HepG2 (cell line): ENCODE measurements around the gene SPART. TPM values are rescaled to one million over a fixed set of nuclear protein-coding genes. Genes with fewer than 3 reads are reported as not detected.
A peak's percentile ranks its signal among the peaks of the same experiment; 100 is the strongest.

Source experiments
- BCL6 ChIP-seq: IDR thresholded peaks from 2 replicates; pipeline ENCODE4 v1.6.1; 2016; ENCODE audit warnings: missing genetic modification reagents, missing compliant biosample characterization
- CREM ChIP-seq, 2 experiments: sonication (generic) in 1 of 2; formaldehyde crosslinking in 1 of 2; IDR thresholded peaks; 2 replicates each; pipeline versions ENCODE4 v1.4.0 to v1.6.1; 2016 to 2020; ENCODE audit warnings: antibody characterized with exemption in 1 of 2, mild to moderate bottlenecking in 1 of 2, missing genetic modification reagents in 1 of 2
- GABPB1 ChIP-seq: IDR thresholded peaks from 2 replicates; pipeline ENCODE4 v1.6.1; 2016; ENCODE audit warnings: mild to moderate bottlenecking, missing genetic modification reagents, moderate library complexity, missing compliant biosample characterization
- KLF11 ChIP-seq: IDR thresholded peaks from 2 replicates; pipeline ENCODE4 v1.6.1; 2016; ENCODE audit warnings: missing compliant biosample characterization
- NONO ChIP-seq, 2 experiments: fragments of 450-650 bp in 1 of 2; sonication (generic) in 1 of 2; formaldehyde crosslinking in 1 of 2; IDR thresholded peaks in 1 of 2; conservative IDR thresholded peaks in 1 of 2; 2 replicates each; pipeline versions ENCODE4 v1.6.1 to v1.8.0; 2017 to 2022; ENCODE audit warnings: mild to moderate bottlenecking in 1 of 2, missing genetic modification reagents in 1 of 2, moderate library complexity in 1 of 2
- NR2F1 ChIP-seq, 2 experiments: fragments of 450-650 bp in 1 of 2; formaldehyde crosslinking in 1 of 2; IDR thresholded peaks; 2 replicates each; pipeline versions ENCODE4 v1.5.0 to v1.6.1; 2016 to 2020; ENCODE audit warnings: mild to moderate bottlenecking in 1 of 2, missing compliant biosample characterization in 1 of 2, missing genetic modification reagents in 1 of 2, moderate library complexity in 1 of 2
- SMAD9 ChIP-seq: sonication (generic); formaldehyde crosslinking; IDR thresholded peaks from 2 replicates; pipeline ENCODE4 v1.5.1; 2020; ENCODE audit warnings: mild to moderate bottlenecking, missing genetic modification reagents
- ZFP37 ChIP-seq: sonication (generic); formaldehyde crosslinking; IDR thresholded peaks from 2 replicates; pipeline ENCODE4 v1.4.0; 2020; ENCODE audit warnings: missing genetic modification reagents, borderline replicate concordance
- ZFP41 ChIP-seq: sonication (generic); formaldehyde crosslinking; IDR thresholded peaks from 2 replicates; pipeline ENCODE4 v1.4.0; 2020; ENCODE audit warnings: mild to moderate bottlenecking, missing genetic modification reagents, borderline replicate concordance
- ZMAT3 ChIP-seq: sonication (generic); formaldehyde crosslinking; conservative IDR thresholded peaks from 2 replicates; pipeline ENCODE4 v1.7.0; 2021; ENCODE audit warnings: missing genetic modification reagents
- ZNF468 ChIP-seq: sonication (generic); formaldehyde crosslinking; IDR thresholded peaks from 2 replicates; pipeline ENCODE4 v1.8.0; 2022; ENCODE audit warnings: mild to moderate bottlenecking, moderate library complexity, missing genetic modification reagents
- ZNF597 ChIP-seq: sonication (generic); formaldehyde crosslinking; IDR thresholded peaks from 2 replicates; pipeline ENCODE4 v1.5.0; 2020; ENCODE audit warnings: missing genetic modification reagents
- ZNF839 ChIP-seq: sonication (generic); formaldehyde crosslinking; IDR thresholded peaks from 2 replicates; pipeline ENCODE4 v1.4.0; 2020; ENCODE audit warnings: missing genetic modification reagents, mild to moderate bottlenecking, borderline replicate concordance
- polyA plus RNA-seq, 8 experiments: library from polyadenylated mRNA; depleted of rRNA in 3 of 8; stranded (reverse) in 7 of 8; unstranded in 1 of 8; fragments of >200 nt; fragmentation: Illumina TruSeq in 4 of 8; extraction: Trizol in 4 of 8; gene quantifications; 2 replicates each; pipeline versions ENCODE4 v1.2.1 to v1.2.3, GENCODE V29; 2011 to 2016; ENCODE audit warnings: low read depth in 4 of 8, missing spikeins in 1 of 8, mixed read lengths in 1 of 8; ENCODE audit not compliant: insufficient read depth in 1 of 8
- total RNA-seq, 5 experiments: library from RNA; depleted of rRNA; stranded (reverse); fragments of >200 nt; fragmentation: Illumina TruSeq; extraction: Trizol; gene quantifications; 2 replicates each; pipeline ENCODE4 v1.2.3, GENCODE V29; 2016; ENCODE audit warnings: low read depth in 1 of 5
- TF ChIP-seq, protein P1 (sequence below): sonication (generic); formaldehyde crosslinking; IDR thresholded peaks from 2 replicates; pipeline ENCODE4 v1.4.0; 2020; ENCODE audit warnings: missing genetic modification reagents
- TF ChIP-seq, protein P2 (sequence below): sonication (generic); formaldehyde crosslinking; IDR thresholded peaks from 2 replicates; pipeline ENCODE4 v1.4.0; 2020; ENCODE audit warnings: missing genetic modification reagents
- TF ChIP-seq, protein P3 (sequence below): sonication (generic); formaldehyde crosslinking; IDR thresholded peaks from 2 replicates; pipeline ENCODE4 v1.4.0; 2020; ENCODE audit warnings: mild to moderate bottlenecking, missing genetic modification reagents
- TF ChIP-seq, protein P4 (sequence below): sonication (generic); formaldehyde crosslinking; IDR thresholded peaks from 2 replicates; pipeline ENCODE4 v1.5.0; 2020; ENCODE audit warnings: mild to moderate bottlenecking, missing genetic modification reagents, borderline replicate concordance
- TF ChIP-seq, protein P5 (sequence below): sonication (generic); formaldehyde crosslinking; IDR thresholded peaks from 2 replicates; pipeline ENCODE4 v1.4.0; 2020; ENCODE audit warnings: missing genetic modification reagents

The SPART gene
- total and polyA plus RNA-seq, 2 of the 13 experiments (the other 11 are each of a cell fraction or from before 2014, with no cell fraction given): 8.9 to 28.8 TPM

GRCh38 chr13:36297366-36298338 is 48.5 kb downstream of the SPART start, which contains the start of gene CCDC169 (continued):
- TF ChIP-seq GABPB1 (CRISPR knock-in tag) (peak; percentile 51), ZNF597 (no peak), ZMAT3 (CRISPR knock-in tag) (no peak), KLF11 (CRISPR knock-in tag) (no peak), CREM (IDR thresholded peaks at IDR 0.05) (peak; percentile 36), CREM (CRISPR knock-in tag; IDR thresholded peaks at IDR 0.05) (no peak), NONO (IDR thresholded peaks at IDR 0.05) (no peak), NONO (CRISPR knock-in tag; conservative IDR thresholded peaks at IDR 0.05) (no peak), SMAD9 (CRISPR knock-in tag) (no peak), ZNF839 (no peak), ZFP41 (CRISPR knock-in tag) (no peak), BCL6 (CRISPR knock-in tag) (no peak), ZNF468 (no peak), NR2F1 (CRISPR knock-in tag; IDR thresholded peaks at IDR 0.05) (no peak), ZFP37 (CRISPR knock-in tag) (no peak)
- TF ChIP-seq, protein P1, sequence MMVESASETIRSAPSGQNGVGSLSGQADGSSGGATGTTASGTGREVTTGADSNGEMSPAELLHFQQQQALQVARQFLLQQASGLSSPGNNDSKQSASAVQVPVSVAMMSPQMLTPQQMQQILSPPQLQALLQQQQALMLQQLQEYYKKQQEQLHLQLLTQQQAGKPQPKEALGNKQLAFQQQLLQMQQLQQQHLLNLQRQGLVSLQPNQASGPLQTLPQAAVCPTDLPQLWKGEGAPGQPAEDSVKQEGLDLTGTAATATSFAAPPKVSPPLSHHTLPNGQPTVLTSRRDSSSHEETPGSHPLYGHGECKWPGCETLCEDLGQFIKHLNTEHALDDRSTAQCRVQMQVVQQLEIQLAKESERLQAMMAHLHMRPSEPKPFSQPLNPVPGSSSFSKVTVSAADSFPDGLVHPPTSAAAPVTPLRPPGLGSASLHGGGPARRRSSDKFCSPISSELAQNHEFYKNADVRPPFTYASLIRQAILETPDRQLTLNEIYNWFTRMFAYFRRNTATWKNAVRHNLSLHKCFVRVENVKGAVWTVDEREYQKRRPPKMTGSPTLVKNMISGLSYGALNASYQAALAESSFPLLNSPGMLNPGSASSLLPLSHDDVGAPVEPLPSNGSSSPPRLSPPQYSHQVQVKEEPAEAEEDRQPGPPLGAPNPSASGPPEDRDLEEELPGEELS (CRISPR knock-in tag): no peak
- TF ChIP-seq, protein P2, sequence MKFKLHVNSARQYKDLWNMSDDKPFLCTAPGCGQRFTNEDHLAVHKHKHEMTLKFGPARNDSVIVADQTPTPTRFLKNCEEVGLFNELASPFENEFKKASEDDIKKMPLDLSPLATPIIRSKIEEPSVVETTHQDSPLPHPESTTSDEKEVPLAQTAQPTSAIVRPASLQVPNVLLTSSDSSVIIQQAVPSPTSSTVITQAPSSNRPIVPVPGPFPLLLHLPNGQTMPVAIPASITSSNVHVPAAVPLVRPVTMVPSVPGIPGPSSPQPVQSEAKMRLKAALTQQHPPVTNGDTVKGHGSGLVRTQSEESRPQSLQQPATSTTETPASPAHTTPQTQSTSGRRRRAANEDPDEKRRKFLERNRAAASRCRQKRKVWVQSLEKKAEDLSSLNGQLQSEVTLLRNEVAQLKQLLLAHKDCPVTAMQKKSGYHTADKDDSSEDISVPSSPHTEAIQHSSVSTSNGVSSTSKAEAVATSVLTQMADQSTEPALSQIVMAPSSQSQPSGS (CRISPR knock-in tag): 0 out of 2 replicates have a peak, but pooled peaks have one; percentile 32
- TF ChIP-seq, protein P3, sequence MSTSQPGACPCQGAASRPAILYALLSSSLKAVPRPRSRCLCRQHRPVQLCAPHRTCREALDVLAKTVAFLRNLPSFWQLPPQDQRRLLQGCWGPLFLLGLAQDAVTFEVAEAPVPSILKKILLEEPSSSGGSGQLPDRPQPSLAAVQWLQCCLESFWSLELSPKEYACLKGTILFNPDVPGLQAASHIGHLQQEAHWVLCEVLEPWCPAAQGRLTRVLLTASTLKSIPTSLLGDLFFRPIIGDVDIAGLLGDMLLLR: no peak
- TF ChIP-seq, protein P4, sequence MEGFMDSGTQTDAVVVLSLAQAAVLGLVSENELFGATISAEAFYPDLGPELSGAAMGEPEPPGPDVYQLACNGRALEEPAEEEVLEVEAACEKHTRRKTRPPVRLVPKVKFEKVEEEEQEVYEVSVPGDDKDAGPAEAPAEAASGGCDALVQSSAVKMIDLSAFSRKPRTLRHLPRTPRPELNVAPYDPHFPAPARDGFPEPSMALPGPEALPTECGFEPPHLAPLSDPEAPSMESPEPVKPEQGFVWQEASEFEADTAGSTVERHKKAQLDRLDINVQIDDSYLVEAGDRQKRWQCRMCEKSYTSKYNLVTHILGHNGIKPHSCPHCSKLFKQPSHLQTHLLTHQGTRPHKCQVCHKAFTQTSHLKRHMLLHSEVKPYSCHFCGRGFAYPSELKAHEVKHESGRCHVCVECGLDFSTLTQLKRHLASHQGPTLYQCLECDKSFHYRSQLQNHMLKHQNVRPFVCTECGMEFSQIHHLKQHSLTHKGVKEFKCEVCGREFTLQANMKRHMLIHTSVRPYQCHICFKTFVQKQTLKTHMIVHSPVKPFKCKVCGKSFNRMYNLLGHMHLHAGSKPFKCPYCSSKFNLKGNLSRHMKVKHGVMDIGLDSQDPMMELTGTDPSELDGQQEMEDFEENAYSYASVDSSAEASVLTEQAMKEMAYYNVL (CRISPR knock-in tag): no peak
- TF ChIP-seq, protein P5, sequence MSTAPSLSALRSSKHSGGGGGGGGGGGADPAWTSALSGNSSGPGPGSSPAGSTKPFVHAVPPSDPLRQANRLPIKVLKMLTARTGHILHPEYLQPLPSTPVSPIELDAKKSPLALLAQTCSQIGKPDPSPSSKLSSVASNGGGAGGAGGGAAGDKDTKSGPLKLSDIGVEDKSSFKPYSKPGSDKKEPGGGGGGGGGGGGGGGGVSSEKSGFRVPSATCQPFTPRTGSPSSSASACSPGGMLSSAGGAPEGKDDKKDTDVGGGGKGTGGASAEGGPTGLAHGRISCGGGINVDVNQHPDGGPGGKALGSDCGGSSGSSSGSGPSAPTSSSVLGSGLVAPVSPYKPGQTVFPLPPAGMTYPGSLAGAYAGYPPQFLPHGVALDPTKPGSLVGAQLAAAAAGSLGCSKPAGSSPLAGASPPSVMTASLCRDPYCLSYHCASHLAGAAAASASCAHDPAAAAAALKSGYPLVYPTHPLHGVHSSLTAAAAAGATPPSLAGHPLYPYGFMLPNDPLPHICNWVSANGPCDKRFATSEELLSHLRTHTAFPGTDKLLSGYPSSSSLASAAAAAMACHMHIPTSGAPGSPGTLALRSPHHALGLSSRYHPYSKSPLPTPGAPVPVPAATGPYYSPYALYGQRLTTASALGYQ (CRISPR knock-in tag): no peak
